HCT116 (cell line): ENCODE data around the gene CCDC116. TPM values are rescaled to one million over a fixed set of nuclear protein-coding genes. Genes with fewer than 3 reads are reported as not detected.

Experiments
- ATAC-seq: fragments of 200-7000 bp; cut with Tn5 transposase; 2 replicates; pipeline ENCODE4 v1.9.1; 2020; ENCODE audit warnings: mild to moderate bottlenecking, moderate library complexity
- BruUV-seq: library from RNA; stranded (reverse); fragments of 400-500 nt; replicated peaks from 2 replicates; lab custom pipeline; 2021; lab: Mats Ljungman, UMichigan
- CTCF ChIA-PET: fragments of 300-600 bp; sonication (Branson Sonifier 250); formaldehyde crosslinking; loops from one replicate; lab custom pipeline; 2021; ENCODE audit warnings: antibody characterized with exemption; lab: Charles Lee
- POLR2A ChIA-PET: fragments of 300-600, 350-600 bp; sonication (Branson Sonifier 250); formaldehyde crosslinking; loops from one replicate; lab custom pipeline; 2021; ENCODE audit warnings: antibody characterized with exemption; lab: Charles Lee
- RAD21 ChIA-PET, 2 experiments: fragments of 300-600 bp; sonication (Branson Sonifier 250); formaldehyde crosslinking; loops; one replicate each; lab custom pipeline; 2023; ENCODE audit warnings: low total read pairs in 2 of 2; ENCODE audit not compliant: uncharacterized antibody in 2 of 2, unreplicated experiment in 2 of 2, low non-redundant PET in 1 of 2; lab: Charles Lee
- DNase-seq: peaks from one replicate; pipeline ENCODE4 v3.0.0-alpha.2; 2010; ENCODE audit warnings: low read depth, low spot score
- H2AFZ ChIP-seq: fragments of 200-600 bp; shearing (Covaris generic), sonication (generic); 2 replicates; pipeline ENCODE4 v1.6.1; 2017; ENCODE audit warnings: low read depth, mixed run types, mixed read lengths, antibody characterized with exemption, low read length; ENCODE audit not compliant: poor library complexity, severe bottlenecking
- H3K27ac ChIP-seq: 2 replicates; pipeline ENCODE4 v1.5.1; 2012; ENCODE audit warnings: low read depth, low read length
- H3K27me3 ChIP-seq: fragments of 200-600 bp; sonication (generic); 2 replicates; pipeline ENCODE4 v1.6.1; 2016; ENCODE audit warnings: mixed run types, low read length, mixed read lengths; ENCODE audit not compliant: insufficient read depth
- H3K36me3 ChIP-seq, 2 experiments: fragments of 200-500 bp in 1 of 2; fragments of 200-600 bp in 1 of 2; sonication (Bioruptor generic) in 1 of 2; sonication (generic) in 1 of 2; 2 replicates each; pipeline versions ENCODE4 v1.5.1 to v1.6.1; 2014 to 2016; ENCODE audit warnings: low read length in 2 of 2, inconsistent platforms in 1 of 2, mixed read lengths in 1 of 2, mixed run types in 1 of 2; ENCODE audit not compliant: insufficient read depth in 2 of 2, control insufficient read depth in 1 of 2
- H3K4me1 ChIP-seq, 2 experiments: fragments of 200-600 bp in 1 of 2; sonication (generic) in 1 of 2; 2 replicates each; pipeline versions ENCODE4 v1.5.1 to v1.6.1; 2012 to 2017; ENCODE audit warnings: low read length in 2 of 2, inconsistent platforms in 1 of 2, mild to moderate bottlenecking in 1 of 2, mixed read lengths in 1 of 2, mixed run types in 1 of 2, moderate library complexity in 1 of 2; ENCODE audit not compliant: insufficient read depth in 2 of 2, control insufficient read depth in 1 of 2
- H3K4me2 ChIP-seq: fragments of 200-600 bp; sonication (generic); 2 replicates; pipeline ENCODE4 v1.6.1; 2017; ENCODE audit warnings: mixed run types, low read length, mixed read lengths
- H3K4me3 ChIP-seq, 2 experiments: fragments of 200-600 bp in 1 of 2; sonication (generic) in 1 of 2; replicated peaks in 1 of 2; 2 replicates each; pipeline ENCODE4 v1.5.1; 2011 to 2016; ENCODE audit warnings: low read length in 2 of 2, control low read depth in 1 of 2, low read depth in 1 of 2, mild to moderate bottlenecking in 1 of 2, mixed read lengths in 1 of 2, mixed run types in 1 of 2
- H3K79me2 ChIP-seq: fragments of 200-600 bp; sonication (generic); 2 replicates; pipeline ENCODE4 v1.6.1; 2017; ENCODE audit warnings: mild to moderate bottlenecking, mixed run types, low read length, moderate library complexity, mixed read lengths; ENCODE audit not compliant: insufficient read depth
- H3K9ac ChIP-seq: fragments of 200-600 bp; sonication (generic); 2 replicates; pipeline ENCODE4 v1.6.1; 2016; ENCODE audit warnings: low read length, mixed read lengths
- H3K9me2 ChIP-seq: fragments of 200-600 bp; sonication (generic), shearing (Covaris generic); 2 replicates; pipeline ENCODE4 v1.6.1; 2017; ENCODE audit warnings: mixed run types, mild to moderate bottlenecking, moderate library complexity; ENCODE audit not compliant: insufficient read depth
- H3K9me3 ChIP-seq, 2 experiments: fragments of 200-500 bp in 1 of 2; fragments of 200-600 bp in 1 of 2; sonication (Bioruptor generic) in 1 of 2; sonication (generic) in 1 of 2; 2 replicates each; pipeline ENCODE4 v1.6.1; 2014 to 2017; ENCODE audit warnings: low read length in 2 of 2, mixed read lengths in 2 of 2, inconsistent platforms in 1 of 2, low read depth in 1 of 2, mild to moderate bottlenecking in 1 of 2, mixed run types in 1 of 2, moderate library complexity in 1 of 2; ENCODE audit not compliant: control insufficient read depth in 1 of 2, insufficient read depth in 1 of 2
- H4K20me1 ChIP-seq: fragments of 200-600 bp; sonication (generic), shearing (Covaris generic); 2 replicates; pipeline ENCODE4 v1.6.1; 2017; ENCODE audit warnings: mixed run types, mild to moderate bottlenecking, moderate library complexity; ENCODE audit not compliant: insufficient read depth
- ATF3 ChIP-seq: IDR thresholded peaks from 2 replicates; pipeline ENCODE4 v1.6.1; 2012
- CBX3 ChIP-seq: IDR thresholded peaks from 2 replicates; pipeline ENCODE4 v1.6.1; 2012; ENCODE audit warnings: low read depth
- CEBPB ChIP-seq: IDR thresholded peaks from 2 replicates; pipeline ENCODE4 v1.6.1; 2012; ENCODE audit warnings: low read depth
- ELF1 ChIP-seq: IDR thresholded peaks from 2 replicates; pipeline ENCODE4 v1.6.1; 2012; ENCODE audit warnings: low read depth, borderline replicate concordance
- EZH2 ChIP-seq: fragments of 200-600 bp; sonication (generic); IDR thresholded peaks from 2 replicates; pipeline ENCODE4 v1.6.1; 2017; ENCODE audit warnings: antibody characterized with exemption, mixed run types
- EZH2phosphoT487 ChIP-seq: fragments of 200-600 bp; IDR thresholded peaks from 2 replicates; pipeline ENCODE4 v1.6.1; 2018; ENCODE audit warnings: antibody characterized with exemption, borderline replicate concordance
- FOSL1 ChIP-seq: IDR thresholded peaks from 2 replicates; pipeline ENCODE4 v1.6.1; 2012; ENCODE audit warnings: low read depth
- JUND ChIP-seq: IDR thresholded peaks from 2 replicates; pipeline ENCODE4 v1.6.1; 2012
- MAX ChIP-seq: IDR thresholded peaks from 2 replicates; pipeline ENCODE4 v1.6.1; 2012
- POLR2A ChIP-seq: IDR thresholded peaks from 2 replicates; pipeline ENCODE4 v1.7.0; 2011; ENCODE audit warnings: borderline replicate concordance; ENCODE audit not compliant: insufficient read depth, insufficient read length; ENCODE audit errors: extremely low read depth
- POLR2AphosphoS5 ChIP-seq: IDR thresholded peaks from 2 replicates; pipeline ENCODE4 v1.6.1; 2011; ENCODE audit warnings: mild to moderate bottlenecking, low read depth, low read length, moderate library complexity
- RAD21 ChIP-seq: IDR thresholded peaks from 2 replicates; pipeline ENCODE4 v1.6.1; 2012; ENCODE audit warnings: low read depth, mild to moderate bottlenecking
- REST ChIP-seq: IDR thresholded peaks from 2 replicates; pipeline ENCODE4 v1.6.1; 2012; ENCODE audit warnings: low read depth
- SIN3A ChIP-seq: IDR thresholded peaks from 2 replicates; pipeline ENCODE4 v1.6.1; 2012; ENCODE audit warnings: low read depth
- SP1 ChIP-seq: IDR thresholded peaks from 2 replicates; pipeline ENCODE4 v1.6.1; 2012; ENCODE audit warnings: low read depth
- SRF ChIP-seq: IDR thresholded peaks from 2 replicates; pipeline ENCODE4 v1.6.1; 2012; ENCODE audit warnings: low read depth
- TCF7L2 ChIP-seq: IDR thresholded peaks from 2 replicates; pipeline ENCODE4 v1.7.0; 2011; ENCODE audit warnings: borderline replicate concordance, inconsistent platforms; ENCODE audit not compliant: insufficient read depth, insufficient read length; ENCODE audit errors: extremely low read depth
- YY1 ChIP-seq: IDR thresholded peaks from 2 replicates; pipeline ENCODE4 v1.6.1; 2011; ENCODE audit warnings: low read length, low read depth, moderate library complexity, mild to moderate bottlenecking; ENCODE audit not compliant: insufficient replicate concordance; ENCODE audit errors: extremely low read depth
- ZBTB33 ChIP-seq: IDR thresholded peaks from 2 replicates; pipeline ENCODE4 v1.6.1; 2011; ENCODE audit warnings: mild to moderate bottlenecking, low read length, moderate library complexity; ENCODE audit not compliant: insufficient replicate concordance; ENCODE audit errors: extremely low read depth
- ZFX ChIP-seq: fragments of 450-650 bp; IDR thresholded peaks from 2 replicates; pipeline ENCODE4 v1.6.1; 2017
- ZNF274 ChIP-seq: fragments of 200-500 bp; sonication (Bioruptor generic); IDR thresholded peaks from 2 replicates; pipeline ENCODE4 v1.6.1; 2014; ENCODE audit warnings: mild to moderate bottlenecking, low read depth, low read length, inconsistent platforms
- intact Hi-C: fragments of 100-400 bp; cut with micrococcal nuclease; formaldehyde crosslinking; loops from 2 replicates; pipeline ENCODE4 v1.10.0; 2022
- total RNA-seq: library from RNA; stranded (reverse); gene quantifications from one replicate; pipeline ENCODE4 v1.2.1, GENCODE V29; 2021; ENCODE audit not compliant: unreplicated experiment

Gene CCDC116
- total RNA-seq, 1 experiment from 2014 or later, result 0.66 TPM

GRCh38 chr22:21652010-21652546 lies 19.5 kb downstream of the CCDC116 start:
- Histone ChIP-seq H3K9me3 (no peaks in the 10 kb centered on the region), H3K9ac (peak overlapping the region; percentile 83), H3K4me3 (peak overlapping the region; percentile 67 to 83), H3K36me3 (peaks cover 3 to 8% of the 10 kb centered on the region in 2 experiments; a peak in 3 of 4 replicates), H4K20me1 (no peaks in the 10 kb centered on the region), H3K4me1 (peaks cover 7 to 22% of the 10 kb centered on the region in 2 experiments), H3K27ac (peak overlapping the region; percentile 73), H3K4me2 (peak overlapping the region; percentile 92), H3K9me2 (no peaks in the 10 kb centered on the region), H2AFZ (peak overlapping the region; percentile 97), H3K79me2 (peaks cover 8% of the 10 kb centered on the region; the same call in 1 of the 2 replicates), H3K27me3 (no peaks in the 10 kb centered on the region)
- intact Hi-C loops, result loop anchor here (5.0 kb wide), 1 partner anchor 215 kb away; the partner anchor contains the start of gene MAPK1
- no TSS peak for BruUV-seq
- ChIA-PET CTCF (interaction anchor here (1.0 to 1.8 kb wide), 2 partner anchors 9 to 23 kb away, joined by 3 to 7 read pairs; no protein-coding TSS in a partner anchor), POLR2A (interaction anchor here (1.2 to 1.4 kb wide), 2 partner anchors 9 to 13 kb away, joined by 3 to 4 read pairs; partner anchors contain the start of gene PPIL2), RAD21 (no interaction called here)
- DNase-seq (peak; percentile 55), ATAC-seq (peak; percentile 94)
- TF ChIP-seq FOSL1 (no peak), POLR2A (no peak), ZFX (peak; percentile 48; the same call in 1 of the 2 replicates), SRF (no peak), CEBPB (no peak), ELF1 (no peak), EZH2phosphoT487 (no peak), SP1 (peak; percentile 42; the same call in 1 of the 2 replicates), RAD21 (no peak), POLR2AphosphoS5 (peak; percentile 48; the same call in 1 of the 2 replicates), JUND (no peak), EZH2 (no peak), ZNF274 (no peak), TCF7L2 (no peak), MAX (peak; percentile 77), YY1 (peak; percentile 72), ATF3 (no peak), SIN3A (peak; percentile 68; the same call in 1 of the 2 replicates), CBX3 (no peak), ZBTB33 (no peak), REST (no peak)
